CD4-positive, alpha-beta T cell treated with Interleukin-10 for 1 hour (primary cell): ENCODE results near the gene CAPZB.

Experiments used
- DNase-seq: peaks from one replicate; pipeline ENCODE4 v3.0.0-alpha.2; 2020

Gene CAPZB

GRCh38 chr1:19426294-19427086 lies 58.8 kb downstream of the CAPZB start:
- no peak for DNase-seq

- DNase-seq = no peak
These were observed 59.6 kb downstream of the CAPZB start for GRCh38 chr1:19425646-19426239.

GRCh38 chr1:19424651-19425570 lies 60.4 kb downstream of the CAPZB start:
- no peak for DNase-seq

GRCh38 chr1:19423130-19423529 lies 62.2 kb downstream of the CAPZB start:
- DNase-seq = no peak

- DNase-seq = no peak
These were observed 64.0 kb downstream of the CAPZB start for GRCh38 chr1:19421365-19421764.

GRCh38 chr1:19420606-19421005 lies 64.7 kb downstream of the CAPZB start:
- no peak for DNase-seq

- DNase-seq = no peak
These were observed 65.6 kb downstream of the CAPZB start for GRCh38 chr1:19419691-19420090.

- DNase-seq = no peak
These were observed 66.8 kb downstream of the CAPZB start for GRCh38 chr1:19418503-19418971.

GRCh38 chr1:19416921-19417470 lies 68.3 kb downstream of the CAPZB start:
- no peak for DNase-seq

GRCh38 chr1:19416145-19416544 lies 69.2 kb downstream of the CAPZB start:
- no peak for DNase-seq

GRCh38 chr1:19414515-19415121 lies 70.7 kb downstream of the CAPZB start:
- DNase-seq = no peak

GRCh38 chr1:19413999-19414398 lies 71.3 kb downstream of the CAPZB start:
- DNase-seq = no peak

- no peak for DNase-seq
These were observed 72.7 kb downstream of the CAPZB start for GRCh38 chr1:19412654-19413053.

GRCh38 chr1:19411612-19412011 lies 73.7 kb downstream of the CAPZB start:
- no peak for DNase-seq

GRCh38 chr1:19410393-19410792 lies 74.9 kb downstream of the CAPZB start:
- no peak for DNase-seq

- DNase-seq = no peak
These were observed 75.6 kb downstream of the CAPZB start for GRCh38 chr1:19409477-19410341.

- DNase-seq = no peak
These were observed 77.7 kb downstream of the CAPZB start for GRCh38 chr1:19407494-19408096.

GRCh38 chr1:19406680-19407079 lies 78.7 kb downstream of the CAPZB start:
- no peak for DNase-seq

GRCh38 chr1:19405761-19406487 lies 79.4 kb downstream of the CAPZB start:
- no peak for DNase-seq

- no peak for DNase-seq
These were observed 80.1 kb downstream of the CAPZB start for GRCh38 chr1:19405195-19405760.
